Stimulated activated CD4-positive, alpha-beta T cell treated with anti-CD3 and anti-CD28 coated beads, Interleukin-1b, Interleukin-23, amount 100 ng/mL, for 1 hour (primary cell): ENCODE measurements around the gene SOD3.

Experiments used
- DNase-seq, 2 donors: peaks; one replicate each; pipeline ENCODE4 v3.0.0-alpha.2; 2020; ENCODE audit warnings: low read depth in 2 of 2

Gene SOD3

DNA sequence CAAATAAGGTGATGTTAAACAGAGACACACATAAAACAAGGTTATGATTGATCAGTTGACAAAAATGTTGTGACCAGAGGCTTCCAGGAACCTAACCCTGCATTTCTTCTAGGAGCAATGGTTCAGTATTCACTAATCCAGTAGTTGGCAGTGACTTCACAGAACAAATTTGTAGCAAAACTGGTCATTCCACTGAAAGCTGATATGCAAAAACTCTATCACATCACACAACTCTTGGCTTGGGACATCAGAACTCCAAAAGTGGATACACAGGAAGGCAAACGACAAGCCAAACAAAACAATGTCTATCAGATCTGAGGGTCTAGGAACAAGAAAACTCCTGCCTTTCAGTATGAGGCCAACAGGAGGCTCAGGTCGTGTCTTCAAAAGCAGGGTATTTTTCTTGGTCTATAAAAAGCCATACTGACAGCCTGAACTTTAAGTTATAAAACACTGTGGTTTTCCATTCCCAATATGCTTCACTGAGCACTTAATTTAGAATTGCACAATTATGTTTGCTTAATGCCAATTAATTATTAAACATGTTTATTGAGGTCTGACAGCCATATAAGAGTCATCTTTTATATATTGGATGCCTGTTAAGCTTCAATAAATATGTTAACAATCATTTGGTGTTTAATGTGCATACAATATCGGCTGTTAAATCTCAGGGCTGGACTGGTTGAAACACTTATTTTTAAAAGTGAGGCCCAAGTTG is 45.6 kb downstream of the SOD3 start:
- no peak for DNase-seq

DNA sequence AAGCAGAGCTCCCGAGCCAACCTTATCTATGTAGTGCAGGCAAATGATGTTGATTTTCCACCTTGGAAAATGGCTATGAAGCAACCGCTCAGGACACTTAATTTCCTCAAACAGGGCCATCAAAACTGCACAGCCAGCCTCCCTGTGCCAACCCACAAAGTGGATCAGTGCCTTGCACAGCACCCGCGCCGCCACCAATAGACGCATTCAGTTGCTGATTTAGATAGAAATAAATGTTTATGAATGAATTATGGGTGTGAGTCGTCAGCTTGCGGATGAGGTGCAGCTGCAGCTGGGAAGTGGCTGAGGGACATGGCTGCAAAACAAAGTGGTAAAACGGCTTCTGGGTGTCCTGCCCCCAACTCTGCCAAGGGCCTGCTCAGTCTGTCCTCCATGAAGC is 47.0 kb downstream of the SOD3 start:
- DNase-seq: no peak

DNA sequence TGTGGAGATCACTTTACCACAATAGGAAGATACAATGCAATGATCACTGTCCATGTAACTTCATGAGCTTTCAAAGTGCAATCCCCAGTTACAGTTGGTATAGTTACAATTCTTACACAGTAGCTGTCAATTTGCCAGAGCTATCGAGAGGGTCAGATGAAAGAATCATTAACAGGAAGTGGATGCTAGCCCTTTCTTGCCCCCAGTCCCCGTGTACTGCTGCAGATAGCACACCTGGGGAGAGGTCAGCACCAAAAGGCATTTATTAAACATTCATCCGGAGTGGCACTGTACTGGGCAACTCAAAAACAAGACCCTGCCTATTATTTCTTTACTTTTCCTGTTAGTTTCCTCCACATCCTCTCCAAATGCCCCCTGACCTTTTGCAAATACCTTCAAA is 47.7 kb downstream of the SOD3 start:
- no peak for DNase-seq

DNA sequence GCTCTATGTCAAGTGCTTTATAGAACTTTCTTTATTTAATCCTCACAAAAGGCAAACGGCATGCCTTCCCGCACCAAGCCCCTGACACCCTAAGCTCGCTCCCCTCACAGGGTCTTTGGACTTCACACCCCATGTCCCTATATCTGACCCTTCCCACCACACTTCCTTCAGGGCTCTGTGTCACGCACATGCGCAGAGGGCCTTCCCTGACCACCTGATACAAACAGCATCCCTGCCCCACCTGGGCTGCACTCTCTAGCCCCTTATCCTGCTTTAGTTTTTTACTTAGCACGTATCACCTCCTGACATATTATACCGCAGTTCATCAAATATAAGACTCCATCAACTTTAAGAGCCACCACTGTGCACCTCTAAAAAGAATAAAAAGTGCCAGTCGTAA is 49.8 kb downstream of the SOD3 start:
- no peak for DNase-seq

DNA sequence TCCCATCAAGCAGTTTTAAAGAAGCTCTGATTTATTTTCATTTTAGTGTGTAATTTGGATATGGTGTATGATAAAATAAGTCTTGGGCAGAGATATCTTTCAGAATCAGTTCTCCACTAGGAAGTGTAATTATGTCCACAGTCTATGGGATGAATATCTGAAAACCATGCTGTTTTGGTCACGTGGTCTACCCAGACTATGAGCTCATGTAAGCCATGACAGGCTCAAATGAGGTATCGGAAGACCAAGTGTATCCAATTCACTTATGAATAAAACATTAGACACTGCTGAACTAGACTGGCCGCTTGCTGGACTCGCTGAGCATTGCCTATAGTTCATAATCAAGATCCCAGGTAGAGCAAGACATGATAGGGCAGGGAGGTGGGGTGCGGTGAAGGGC is 50.5 kb downstream of the SOD3 start:
- DNase-seq: no peak

DNA sequence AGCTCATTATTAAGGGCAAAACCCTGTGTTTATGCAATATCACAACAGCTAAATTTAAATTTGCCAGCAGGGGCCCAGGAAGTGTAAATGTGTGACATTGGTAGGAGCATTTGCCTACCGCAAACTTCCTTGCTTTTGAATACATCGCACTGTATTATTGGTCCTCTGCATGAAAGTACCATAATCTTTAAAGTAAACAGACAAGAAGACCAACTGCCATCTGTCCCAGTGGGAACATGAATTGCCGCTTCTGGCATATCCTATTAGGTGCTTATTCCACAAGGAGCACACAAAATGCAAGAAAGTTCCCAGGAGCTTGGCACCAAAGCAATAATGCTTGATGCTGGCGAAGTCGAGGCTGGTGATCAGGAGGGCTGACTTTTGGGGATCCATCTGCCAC is 51.3 kb downstream of the SOD3 start:
- no peak for DNase-seq

- no peak for DNase-seq
These were observed 54.0 kb downstream of the SOD3 start for GRCh38 chr4:24849351-24849750.

DNA sequence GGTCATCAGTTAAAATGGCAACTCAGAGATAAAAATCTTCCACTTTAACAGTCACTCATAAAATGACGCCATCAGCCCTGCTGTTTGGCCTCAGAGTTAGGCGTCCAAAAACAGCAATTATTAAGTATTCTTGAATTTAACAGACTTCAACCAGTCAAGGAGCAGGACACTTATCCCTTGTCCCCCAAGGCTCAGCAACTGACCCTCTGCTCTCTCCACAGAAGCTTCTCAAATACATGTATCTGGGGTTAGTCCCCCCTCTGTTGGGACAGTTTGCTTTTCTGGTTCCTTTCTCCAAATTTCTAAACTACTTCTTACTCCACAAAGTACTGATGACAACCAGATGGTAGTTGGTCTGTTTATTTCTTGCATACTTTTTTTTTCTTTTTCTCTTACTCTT is 54.4 kb downstream of the SOD3 start:
- DNase-seq: no peak
